Peyer's patch (tissue), 4 donors: Measurements from ENCODE around the gene PLXDC1.

ENCODE experiments used
- CTCF ChIP-seq, 6 experiments: fragments of 450-650 bp in 4 of 6; fragments of 200-600 bp in 2 of 6; sonication (generic) in 1 of 6; IDR thresholded peaks; one replicate each; pipeline ENCODE4 v1.5.1; 2017 to 2019; ENCODE audit warnings: antibody characterized with exemption in 6 of 6, mild to moderate bottlenecking in 3 of 6, moderate library complexity in 1 of 6
- POLR2A ChIP-seq, 2 donors: fragments of 450-650 bp; IDR thresholded peaks; one replicate each; pipeline ENCODE4 v1.5.1; 2017; ENCODE audit warnings: antibody characterized with exemption in 2 of 2, mild to moderate bottlenecking in 2 of 2, moderate library complexity in 2 of 2

GRCh38 chr17:39094607-39095308, 56.7 kb downstream of the PLXDC1 start:
- no peak for TF ChIP-seq CTCF (IDR thresholded peaks at IDR 0.05)
- no peak for TF ChIP-seq POLR2A (IDR thresholded peaks at IDR 0.05)
